Measurements from ENCODE around the gene CCDC89.

CCDC89 gene

GRCh38 chr11:85685820-85686459 is at the start of gene CCDC89:
CCDC89 (minus strand) TSS chr11:85686195; CDS start chr11:85686130, 65 bp downstream.
- peak; percentile 86 for DNase-seq

DNA sequence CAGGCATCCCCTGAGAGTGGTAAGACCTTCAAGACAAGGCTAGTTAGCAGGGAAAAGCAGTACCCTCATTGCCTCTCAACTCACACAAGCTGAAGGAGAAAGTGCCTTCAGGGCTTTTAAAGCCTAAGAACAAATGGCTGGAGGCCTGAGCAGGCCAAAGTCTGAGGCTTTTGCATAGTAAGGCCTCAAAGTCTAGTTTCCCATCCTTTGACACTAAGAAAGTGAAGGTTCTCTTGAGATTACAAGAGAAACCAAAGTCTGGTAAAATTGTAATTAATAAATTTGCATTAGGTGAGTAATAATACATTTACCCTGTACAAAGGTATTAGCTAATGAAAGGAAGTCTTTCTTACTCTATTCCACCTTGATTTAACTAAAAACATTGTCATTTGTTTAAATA is 47.0 kb upstream of the CCDC89 start:
- DNase-seq, result no peak

- no peak for DNase-seq
These were observed 40.4 kb upstream of the CCDC89 start for GRCh38 chr11:85726381-85726780.

- DNase-seq, result no peak
These were observed 39.7 kb upstream of the CCDC89 start for GRCh38 chr11:85725510-85726258.

- no peak for DNase-seq
These were observed 38.9 kb upstream of the CCDC89 start for GRCh38 chr11:85724748-85725465.

GRCh38 chr11:85723088-85723487 is 37.1 kb upstream of the CCDC89 start:
- DNase-seq, result no peak

DNA sequence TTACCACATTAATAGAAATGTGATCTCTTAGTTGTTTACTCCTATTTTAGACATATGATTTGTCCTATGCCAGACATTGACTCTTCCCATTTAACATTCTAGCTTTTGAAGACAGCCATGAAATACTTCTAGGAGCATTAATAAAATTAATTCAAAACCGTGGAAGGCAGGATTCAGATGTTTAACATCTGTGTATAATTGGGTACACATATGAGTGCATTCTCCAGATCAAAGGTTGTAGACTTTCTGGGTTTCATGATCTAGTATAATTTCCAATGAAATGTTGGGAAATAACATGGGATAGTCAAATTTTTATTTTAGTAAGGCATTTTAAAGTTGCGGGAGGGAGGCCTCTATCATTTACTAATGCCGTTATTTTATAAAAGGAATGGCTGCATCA is 35.2 kb upstream of the CCDC89 start:
- DNase-seq, result no peak

DNA sequence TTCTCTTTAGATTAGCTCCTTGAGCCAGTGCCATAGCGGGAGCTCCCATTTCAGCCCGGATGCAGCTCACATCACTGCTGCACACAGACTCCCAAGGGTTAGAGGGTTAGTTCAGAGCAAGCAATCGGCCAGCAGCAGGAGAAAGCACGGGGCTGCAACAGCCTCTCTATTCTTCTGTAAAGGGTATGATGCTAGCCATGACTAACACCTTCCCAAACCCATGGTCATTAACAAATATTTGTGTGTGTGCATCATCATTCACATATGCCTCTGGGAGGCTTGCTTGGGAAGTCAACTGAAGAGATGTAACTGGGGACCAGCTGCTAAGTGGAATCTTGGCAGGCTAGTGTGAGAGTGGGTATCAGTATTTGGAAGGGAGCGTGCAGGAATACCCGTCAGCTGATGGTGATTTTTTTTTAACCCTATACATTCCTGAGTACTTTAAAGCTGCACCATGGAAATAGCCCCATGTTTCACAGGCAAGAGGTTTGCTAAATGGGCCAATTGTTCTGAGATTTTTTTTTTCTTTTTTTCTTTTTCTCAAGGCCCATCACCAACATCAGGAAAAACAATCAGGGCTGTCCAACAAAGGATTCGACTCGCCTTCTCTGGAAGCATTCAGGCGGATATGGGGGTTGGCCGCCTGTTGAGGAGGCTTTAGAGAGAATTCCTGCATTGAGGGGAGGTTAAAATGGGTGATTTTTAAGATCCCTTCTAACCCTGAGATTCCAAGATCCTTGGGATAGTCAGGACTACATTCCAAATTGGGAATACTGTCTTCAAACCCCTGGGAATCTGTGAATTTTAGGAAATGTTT is 33.2 kb upstream of the CCDC89 start:
- no peak for DNase-seq

GRCh38 chr11:85718126-85718943 is 32.3 kb upstream of the CCDC89 start:
- no peak for DNase-seq

DNA sequence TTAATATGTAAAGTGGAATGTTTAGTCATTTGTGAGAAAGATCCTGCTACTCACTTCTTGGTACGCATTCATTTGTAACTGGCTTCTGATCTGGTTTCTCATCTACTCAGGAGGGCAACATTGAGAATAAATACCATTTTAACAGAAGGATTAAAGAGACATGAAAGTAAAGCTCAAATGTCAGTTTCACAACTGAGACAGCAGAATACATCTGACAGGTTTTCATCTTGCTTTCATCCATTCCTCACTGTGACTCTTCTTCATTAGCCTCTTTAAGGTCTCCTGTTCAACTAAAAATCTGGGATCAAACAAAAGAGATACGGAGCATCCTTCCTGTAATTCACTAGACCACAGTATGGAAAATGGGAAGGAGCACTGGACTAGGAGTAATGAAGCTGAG is 31.4 kb upstream of the CCDC89 start:
- DNase-seq, result no peak

- DNase-seq, result no peak
These were observed 27.0 kb upstream of the CCDC89 start for GRCh38 chr11:85712953-85713352.

DNA sequence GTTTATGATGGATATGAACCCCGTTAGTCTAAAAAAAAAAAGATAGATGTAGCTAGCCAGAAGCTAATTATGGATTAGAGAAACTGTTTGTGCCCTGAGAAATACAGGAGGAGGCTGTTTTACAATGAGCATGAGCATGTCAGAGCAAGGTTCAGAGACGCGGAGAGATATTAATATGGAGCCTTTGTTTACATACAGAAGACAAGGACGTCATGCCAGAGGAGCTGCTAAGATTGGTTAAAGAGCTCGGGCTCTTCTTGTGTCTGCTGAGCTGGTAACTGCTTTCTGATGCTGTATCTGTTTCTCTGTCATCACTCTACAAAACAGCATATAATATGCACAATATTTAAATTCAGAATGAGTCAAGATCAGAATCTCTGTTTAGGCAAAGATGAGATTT is 24.9 kb upstream of the CCDC89 start:
- DNase-seq, result no peak

DNA sequence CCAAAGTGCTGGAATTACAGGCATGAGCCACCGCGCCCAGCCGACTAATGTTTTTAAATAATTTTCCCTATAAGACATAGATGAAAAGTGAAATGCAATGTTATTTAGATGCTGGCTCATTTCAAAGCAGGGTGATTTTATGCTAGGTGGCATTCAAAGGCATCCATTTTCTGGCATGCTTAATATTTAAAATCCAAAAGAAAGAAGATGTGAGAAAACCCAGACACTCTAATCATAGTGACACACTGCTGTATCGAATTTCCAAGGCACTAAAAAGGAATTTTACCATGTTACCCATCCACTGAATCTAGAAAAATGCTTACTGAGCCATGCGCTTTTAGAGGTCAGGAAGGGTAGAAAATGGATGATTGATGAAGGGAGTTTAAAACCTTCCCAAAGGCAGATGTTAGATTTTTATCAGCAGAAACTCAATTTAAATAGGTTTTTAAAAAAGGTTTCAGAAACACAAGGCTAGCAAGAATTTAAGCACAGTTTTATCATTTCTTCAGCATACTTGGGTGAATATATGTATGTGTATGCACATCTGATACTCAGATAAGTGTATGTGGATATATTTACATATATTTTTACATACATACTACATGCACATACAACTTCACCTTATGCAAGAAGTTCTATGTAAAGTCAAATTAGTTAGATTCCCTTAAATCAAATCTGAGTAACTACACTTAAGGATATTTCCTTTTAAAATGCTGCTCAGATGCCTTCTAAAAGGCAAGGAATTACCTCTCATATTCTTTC is 24.1 kb upstream of the CCDC89 start:
- no peak for DNase-seq

DNA sequence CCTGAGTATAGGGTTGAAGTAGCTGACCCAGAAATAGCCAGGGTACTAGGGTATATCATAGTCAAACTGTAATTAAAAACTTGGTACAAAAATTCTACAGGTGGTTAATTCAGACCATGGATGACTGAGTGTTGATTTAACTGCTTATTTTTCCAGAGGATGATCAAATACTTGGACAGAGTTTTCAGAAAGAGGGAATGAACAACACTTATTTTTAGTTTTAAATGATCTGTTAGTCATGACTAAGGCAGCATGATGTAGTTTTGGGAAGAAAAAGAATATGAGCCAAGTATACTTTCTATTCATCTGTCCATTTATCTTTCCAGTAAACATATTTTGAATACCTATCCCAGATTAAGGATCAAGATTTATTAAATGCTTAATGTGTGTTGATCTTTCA is 19.8 kb upstream of the CCDC89 start:
- DNase-seq, result no peak

DNA sequence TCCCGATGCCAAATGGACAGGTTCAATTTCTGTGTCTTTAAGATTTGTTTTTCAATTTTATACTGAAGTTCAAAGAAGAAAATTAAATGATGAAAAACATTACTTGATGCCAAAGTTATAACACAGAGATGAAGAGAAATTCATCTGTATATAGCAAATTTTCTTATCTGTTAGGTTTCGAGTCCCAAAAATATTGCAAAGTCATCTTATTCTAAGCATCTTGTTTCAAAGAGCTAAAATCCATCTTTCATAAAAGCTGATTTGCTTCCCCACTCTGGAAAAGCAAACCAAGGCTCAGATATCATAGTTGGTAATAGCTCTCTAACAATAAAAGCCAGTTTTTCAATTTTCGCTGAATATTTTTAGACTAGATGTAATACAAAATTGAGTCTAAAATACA is 19.0 kb upstream of the CCDC89 start:
- no peak for DNase-seq

- DNase-seq, result no peak
These were observed 14.2 kb upstream of the CCDC89 start for GRCh38 chr11:85699957-85700741.

DNA sequence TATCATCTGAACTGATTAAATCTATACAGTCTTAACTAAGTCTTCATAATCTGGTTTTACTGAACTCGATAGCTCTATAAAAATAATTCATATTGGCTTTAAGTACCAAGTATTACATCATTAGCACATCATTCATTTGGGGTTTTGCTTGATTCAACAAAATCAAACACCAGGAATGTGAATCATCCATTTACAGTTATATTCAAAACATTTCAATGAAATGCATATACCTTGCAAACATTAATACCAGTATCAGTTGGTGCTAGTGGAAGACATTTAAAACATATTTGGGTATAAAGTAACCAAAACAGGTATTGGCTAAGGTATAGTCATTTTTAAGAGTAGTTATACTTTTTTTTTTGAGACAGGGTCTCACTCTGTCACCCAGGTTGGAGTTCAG is 12.2 kb upstream of the CCDC89 start:
- no peak for DNase-seq

- no peak for DNase-seq
These were observed 11.8 kb upstream of the CCDC89 start for GRCh38 chr11:85697747-85698146.

DNA sequence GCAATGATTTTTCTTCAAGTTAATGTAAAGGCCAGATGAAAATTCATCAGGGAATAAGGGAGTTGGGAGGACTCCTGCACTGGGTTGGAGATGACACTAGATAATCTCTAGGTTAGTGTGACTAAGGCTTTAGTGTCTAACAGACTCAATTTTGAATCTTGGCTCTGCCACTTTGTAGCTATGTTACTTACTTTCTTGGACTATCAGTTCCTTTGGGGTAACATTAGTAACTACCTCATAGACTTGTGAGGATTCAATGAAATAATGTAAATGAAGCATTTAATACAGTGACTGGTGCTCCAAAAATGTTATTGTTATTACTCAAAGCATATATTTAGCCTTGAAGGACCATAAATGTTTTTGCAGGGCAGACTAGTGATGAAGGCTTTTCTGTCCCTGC is 9.6 kb upstream of the CCDC89 start:
- DNase-seq, result no peak

DNA sequence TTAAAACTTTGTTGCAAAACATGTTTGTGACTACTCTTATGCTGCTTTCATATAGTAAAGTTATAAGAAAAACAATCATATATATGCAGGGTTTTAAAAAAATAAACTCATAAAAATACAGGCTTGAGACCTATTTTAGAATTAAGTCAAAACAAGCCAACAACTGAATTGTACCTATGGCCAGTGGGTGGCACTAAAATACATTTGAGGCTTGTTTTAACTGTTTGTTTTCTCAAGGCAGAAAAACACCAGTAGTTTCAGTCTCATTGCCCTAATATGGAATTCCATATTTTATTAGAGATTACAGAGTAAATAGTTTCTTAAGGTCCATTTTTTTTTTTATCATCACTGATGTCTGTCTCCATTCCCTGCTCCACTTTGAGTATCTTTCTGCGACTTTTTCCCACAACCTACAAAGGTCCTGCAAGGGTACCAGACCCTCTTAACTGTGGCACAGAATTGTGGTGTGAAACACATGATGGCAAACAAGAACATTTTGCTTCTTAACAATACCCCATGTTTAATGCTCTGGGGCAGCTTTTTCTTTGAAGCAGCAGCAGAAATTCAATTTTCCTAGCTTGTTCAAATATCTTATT is 8.5 kb upstream of the CCDC89 start:
- DNase-seq, result no peak
